Transverse colon (tissue), 4 donors: ENCODE results near the gene INSRR. TPM values are rescaled to one million over a fixed set of nuclear protein-coding genes. Genes with fewer than 3 reads are reported as not detected.
A peak's percentile ranks its signal among the peaks of the same experiment; 100 is the strongest.

ENCODE experiments used
- DNase-seq: peaks from one replicate; pipeline ENCODE4 v3.0.0-alpha.2; 2019
- H3K27ac ChIP-seq, 4 donors: fragments of 200-600 bp; sonication (generic); 2 replicates each; pipeline ENCODE4 v1.5.1; 2016 to 2018; ENCODE audit warnings: inconsistent platforms in 4 of 4
- H3K27me3 ChIP-seq: fragments of 200-600 bp; sonication (generic); 2 replicates; pipeline ENCODE4 v1.5.1; 2017; ENCODE audit warnings: inconsistent platforms
- H3K36me3 ChIP-seq, 4 donors: fragments of 200-600 bp; sonication (generic); 2 replicates each; pipeline ENCODE4 v1.5.1; 2017 to 2019; ENCODE audit warnings: inconsistent platforms in 4 of 4
- H3K4me1 ChIP-seq, 4 donors: fragments of 200-600 bp; sonication (generic); 2 replicates each; pipeline ENCODE4 v1.5.1; 2017 to 2020; ENCODE audit warnings: inconsistent platforms in 4 of 4
- H3K4me3 ChIP-seq, 4 donors: fragments of 200-600 bp; sonication (generic); 1 replicate in 1 of 4; 2 replicates in 3 of 4; pipeline versions ENCODE4 v1.5.1 to v1.6.1; 2017 to 2019; ENCODE audit warnings: inconsistent platforms in 4 of 4
- H3K9me3 ChIP-seq, 2 donors: fragments of 200-600 bp; sonication (generic); 2 replicates each; pipeline ENCODE4 v1.5.1; 2017 to 2019; ENCODE audit warnings: inconsistent platforms in 2 of 2
- EP300 ChIP-seq: sonication (generic); formaldehyde crosslinking; IDR thresholded peaks from one replicate; pipeline ENCODE4 v1.6.1; 2017; ENCODE audit warnings: antibody characterized with exemption, low read depth
- POLR2A ChIP-seq: fragments of 450-650 bp; IDR thresholded peaks from one replicate; pipeline ENCODE4 v1.6.1; 2016; ENCODE audit warnings: antibody characterized with exemption, mild to moderate bottlenecking, moderate library complexity
- POLR2AphosphoS5 ChIP-seq, 3 donors: sonication (generic); formaldehyde crosslinking; IDR thresholded peaks; one replicate each; pipeline ENCODE4 v1.6.1; 2016; ENCODE audit warnings: antibody characterized with exemption in 3 of 3
- WGBS, 2 donors: methylation state at CpG; one replicate each; pipeline ENCODE4 v1.1.5; 2018; ENCODE audit warnings: low coverage in 1 of 2; 5-methylcytosine and 5-hydroxymethylcytosine counted together
- in situ Hi-C, 4 donors: fragments of 200-750 bp; cut with MboI; loops; one replicate each; pipeline versions ENCODE4 v1.15.0 to v1.15.1; 2017; ENCODE audit warnings: low sequenced_read_pairs in 3 of 4, low pct_ligation_motif_present in 1 of 4, low pct_unique_long_range_greater_than_20kb in 1 of 4
- intact Hi-C: fragments of 100-400 bp; cut with DNase I; formaldehyde crosslinking; loops from one replicate; pipeline ENCODE4 v1.15.1; 2023; ENCODE audit warnings: low total_unique reads
- total RNA-seq, 4 donors: library from RNA; depleted of rRNA; stranded (reverse); fragments of >200 nt; gene quantifications; one replicate each; pipeline ENCODE4 v1.1.0, GENCODE V29; 2016
- TF ChIP-seq, protein P1 (sequence below), 5 experiments: fragments of 200-600 bp in 3 of 5; fragments of 450-650 bp in 2 of 5; sonication (generic) in 3 of 5; IDR thresholded peaks; 1 replicate in 2 of 5; 2 replicates in 3 of 5; pipeline ENCODE4 v1.5.1; 2016 to 2017; ENCODE audit warnings: antibody characterized with exemption in 5 of 5, inconsistent platforms in 3 of 5, mild to moderate bottlenecking in 2 of 5, moderate library complexity in 1 of 5

Gene INSRR
- total RNA-seq, 4 donors from 2014 or later = not detected

- 41% methylated on average over 9 of the region's 9 CpGs; no CpG with 5 or more reads in 1 of the 2 donors for WGBS, 2 donors
Observed at GRCh38 chr1:156839426-156840109, 19.3 kb downstream of the INSRR start.

DNA sequence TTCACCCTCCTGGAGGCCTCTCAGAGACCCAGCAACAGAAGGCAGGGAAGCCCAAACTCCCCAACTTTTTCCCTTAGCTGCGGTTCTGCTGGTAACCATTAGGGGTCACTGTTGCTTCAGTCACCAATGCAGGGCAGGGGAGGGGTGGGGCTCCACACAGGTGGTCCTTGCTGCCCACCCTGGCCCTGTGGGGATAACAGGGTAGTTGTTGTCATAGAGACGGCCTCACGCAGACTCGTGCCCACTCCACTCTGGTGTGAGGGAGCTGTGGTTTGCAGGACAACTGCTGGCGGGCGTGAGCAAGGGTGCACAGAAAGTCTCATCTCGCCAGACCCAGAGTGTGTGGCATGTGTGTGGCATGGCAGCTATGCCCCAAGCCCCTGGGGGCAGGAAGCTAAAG is 19.9 kb downstream of the INSRR start:
- 42% methylated on average over 7 of the region's 7 CpGs; no CpG with 5 or more reads in 1 of the 2 donors for WGBS, 2 donors
- Histone ChIP-seq H3K27me3 (peaks cover 75% of the 10 kb centered on the region), H3K27ac (no peak overlapping the region), H3K4me3 (no peak overlapping the region), H3K9me3 (no peaks in the 10 kb centered on the region), H3K36me3 (no peaks in the 10 kb centered on the region), H3K4me1 (no peaks in the 10 kb centered on the region)
- TF ChIP-seq POLR2AphosphoS5 (IDR thresholded peaks at IDR 0.05) (no peak), POLR2A (no peak)
- TF ChIP-seq, protein P1, sequence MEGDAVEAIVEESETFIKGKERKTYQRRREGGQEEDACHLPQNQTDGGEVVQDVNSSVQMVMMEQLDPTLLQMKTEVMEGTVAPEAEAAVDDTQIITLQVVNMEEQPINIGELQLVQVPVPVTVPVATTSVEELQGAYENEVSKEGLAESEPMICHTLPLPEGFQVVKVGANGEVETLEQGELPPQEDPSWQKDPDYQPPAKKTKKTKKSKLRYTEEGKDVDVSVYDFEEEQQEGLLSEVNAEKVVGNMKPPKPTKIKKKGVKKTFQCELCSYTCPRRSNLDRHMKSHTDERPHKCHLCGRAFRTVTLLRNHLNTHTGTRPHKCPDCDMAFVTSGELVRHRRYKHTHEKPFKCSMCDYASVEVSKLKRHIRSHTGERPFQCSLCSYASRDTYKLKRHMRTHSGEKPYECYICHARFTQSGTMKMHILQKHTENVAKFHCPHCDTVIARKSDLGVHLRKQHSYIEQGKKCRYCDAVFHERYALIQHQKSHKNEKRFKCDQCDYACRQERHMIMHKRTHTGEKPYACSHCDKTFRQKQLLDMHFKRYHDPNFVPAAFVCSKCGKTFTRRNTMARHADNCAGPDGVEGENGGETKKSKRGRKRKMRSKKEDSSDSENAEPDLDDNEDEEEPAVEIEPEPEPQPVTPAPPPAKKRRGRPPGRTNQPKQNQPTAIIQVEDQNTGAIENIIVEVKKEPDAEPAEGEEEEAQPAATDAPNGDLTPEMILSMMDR (IDR thresholded peaks at IDR 0.05) = peak; percentile 59 to 86 (median 80)
- intact Hi-C loops = no loop called here
- no peak for DNase-seq
- in situ Hi-C loops = no loop called here

More at GRCh38 chr1:156839426-156840109, 19.3 kb downstream of the INSRR start:
- Histone ChIP-seq H3K27me3 (peaks cover 75% of the 10 kb centered on the region), H3K27ac (no peak overlapping the region), H3K9me3 (no peaks in the 10 kb centered on the region), H3K36me3 (no peaks in the 10 kb centered on the region), H3K4me1 (no peaks in the 10 kb centered on the region), H3K4me3 (no peak overlapping the region)
- no peak for DNase-seq
- in situ Hi-C loops = no loop called here
- TF ChIP-seq EP300 = no peak
- TF ChIP-seq POLR2A = no peak
- TF ChIP-seq POLR2AphosphoS5 (IDR thresholded peaks at IDR 0.05) = no peak
- TF ChIP-seq, protein P1 (IDR thresholded peaks at IDR 0.05) = no peak
- intact Hi-C loops = no loop called here

DNA sequence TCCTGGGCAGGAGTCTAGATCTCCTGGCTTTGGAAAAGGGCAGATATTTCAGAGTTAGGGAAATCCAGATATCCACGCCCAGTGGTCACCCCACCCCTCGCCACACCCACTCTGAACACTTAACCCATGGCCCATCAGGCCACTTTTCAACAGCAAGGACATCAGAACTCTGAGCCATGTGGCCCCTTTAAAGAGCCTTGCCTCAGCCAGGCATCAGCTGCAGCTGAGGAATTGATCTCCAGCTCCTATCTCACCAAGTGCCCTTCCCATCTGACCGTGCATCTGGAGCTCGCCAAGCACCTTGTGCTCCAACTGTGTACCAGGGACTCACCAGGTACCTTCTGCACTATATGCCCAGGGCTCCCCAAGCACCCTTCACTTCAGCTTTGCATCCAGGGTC is 22.0 kb downstream of the INSRR start:
- 61% methylated on average over 4 of the region's 4 CpGs; no CpG with 5 or more reads in 1 of the 2 donors for WGBS, 2 donors
- in situ Hi-C loops = no loop called here
- H3K27me3 ChIP-seq = peaks cover 64% of the 10 kb centered on the region

GRCh38 chr1:156836041-156836654 is 22.8 kb downstream of the INSRR start:
- in situ Hi-C loops (no loop called here), intact Hi-C loops (no loop called here)
- TF ChIP-seq POLR2AphosphoS5 (IDR thresholded peaks at IDR 0.05) (no peak), EP300 (no peak), POLR2A (no peak)
- TF ChIP-seq, protein P1 (IDR thresholded peaks at IDR 0.05) = no peak
- Histone ChIP-seq H3K4me1 (no peaks in the 10 kb centered on the region), H3K27ac (no peak overlapping the region), H3K9me3 (no peaks in the 10 kb centered on the region), H3K4me3 (no peak overlapping the region), H3K36me3 (no peaks in the 10 kb centered on the region), H3K27me3 (peaks cover 60% of the 10 kb centered on the region)
- 44 to 51% methylated on average over 4 to 5 of the region's 5 CpGs for WGBS, 2 donors
- no peak for DNase-seq

More for the DNA sequence above, 22.0 kb downstream of the INSRR start:
- Histone ChIP-seq H3K36me3 (no peaks in the 10 kb centered on the region), H3K9me3 (no peaks in the 10 kb centered on the region), H3K4me1 (no peaks in the 10 kb centered on the region), H3K27ac (no peak overlapping the region), H3K4me3 (no peak overlapping the region)
- DNase-seq = no peak
- intact Hi-C loops = no loop called here
- TF ChIP-seq EP300 (no peak), POLR2A (no peak), POLR2AphosphoS5 (IDR thresholded peaks at IDR 0.05) (no peak)
- TF ChIP-seq, protein P1 (IDR thresholded peaks at IDR 0.05) = no peak
